GM10266 (cell line): ENCODE measurements around the gene POC1B.

ENCODE experiments used
- DNase-seq: peaks from one replicate; pipeline ENCODE4 v3.0.0; 2012; ENCODE audit errors: extremely low spot score
- CTCF ChIP-seq: IDR thresholded peaks from 2 replicates; pipeline ENCODE4 v1.5.1; 2012; ENCODE audit warnings: mild to moderate bottlenecking, low read depth; ENCODE audit not compliant: control insufficient read depth, insufficient read depth; ENCODE audit errors: missing control alignments

Gene POC1B

DNA sequence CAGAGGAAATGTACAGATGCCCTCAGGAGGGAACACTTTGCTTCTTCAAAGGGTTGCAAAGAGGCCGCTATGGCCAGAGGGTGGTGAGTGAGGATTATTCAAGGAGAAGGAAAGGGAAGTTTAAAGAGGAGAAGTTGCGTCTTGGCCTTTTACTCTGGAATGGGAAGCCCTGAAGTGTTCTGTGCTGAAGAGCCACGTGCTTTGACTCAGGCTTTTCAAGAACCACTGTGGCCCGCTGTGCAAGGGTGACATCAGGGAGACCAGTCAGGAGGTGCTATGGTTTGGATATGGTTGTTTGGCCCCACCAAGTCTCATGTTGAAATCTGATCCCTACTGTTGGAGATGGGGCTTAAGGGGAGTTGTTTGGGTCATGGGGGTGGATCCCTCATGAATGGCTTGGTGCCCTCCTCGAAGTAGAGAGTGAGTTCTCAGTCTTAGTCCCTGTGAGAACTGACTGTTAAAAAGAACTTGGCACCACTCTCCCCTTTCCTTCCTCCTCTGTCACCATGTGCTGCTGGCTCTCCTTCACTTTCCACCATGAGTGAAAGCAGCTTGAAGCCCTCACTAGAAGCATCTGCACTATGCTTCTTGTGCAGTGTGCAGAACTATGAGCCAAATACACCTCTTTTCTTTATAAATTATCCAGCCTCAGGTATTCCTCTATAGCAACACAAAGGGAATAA is 107.5 kb downstream of the POC1B start:
- no peak for DNase-seq
- TF ChIP-seq CTCF: no peak

DNA sequence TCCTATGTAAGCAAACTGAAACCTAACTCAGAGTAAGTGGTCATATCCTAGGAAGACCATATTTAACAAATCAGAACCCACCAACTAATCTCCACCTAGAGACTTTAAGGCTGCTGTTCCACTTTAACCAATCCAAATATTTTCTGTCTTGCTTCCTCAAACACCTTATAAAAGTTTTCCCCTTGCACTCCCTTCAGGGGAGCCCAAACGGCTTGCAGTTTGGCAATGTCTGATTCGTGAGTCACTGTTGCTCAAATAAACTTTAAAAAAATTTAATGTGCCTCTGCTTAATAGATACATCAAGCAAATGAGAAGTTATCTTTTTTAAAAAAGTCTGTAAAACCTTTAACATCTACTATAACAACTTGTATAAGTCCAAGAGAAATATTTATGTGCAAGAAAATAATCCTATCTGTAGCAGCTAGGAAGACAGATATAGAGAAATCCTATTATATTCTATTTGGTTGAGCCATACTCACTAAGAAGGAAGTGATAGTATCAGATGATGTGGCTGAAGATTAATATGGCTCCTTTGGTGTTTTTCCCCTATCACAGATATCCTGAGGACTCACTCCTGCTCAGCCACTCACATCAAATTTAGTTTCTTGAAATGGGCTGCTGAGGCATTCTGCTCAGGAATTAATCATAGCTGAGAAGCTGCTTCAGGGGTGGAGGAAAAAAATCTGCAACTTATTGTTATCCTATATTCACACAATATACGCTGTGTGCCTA is 108.4 kb downstream of the POC1B start:
- DNase-seq: no peak

GRCh38 chr12:89416049-89416792 is 109.6 kb downstream of the POC1B start:
- no peak for TF ChIP-seq CTCF
- no peak for DNase-seq

More for the DNA sequence above, 108.4 kb downstream of the POC1B start:
- TF ChIP-seq CTCF: no peak

- TF ChIP-seq CTCF: no peak
- DNase-seq: no peak
These were observed 111.0 kb downstream of the POC1B start for GRCh38 chr12:89414851-89415250.

DNA sequence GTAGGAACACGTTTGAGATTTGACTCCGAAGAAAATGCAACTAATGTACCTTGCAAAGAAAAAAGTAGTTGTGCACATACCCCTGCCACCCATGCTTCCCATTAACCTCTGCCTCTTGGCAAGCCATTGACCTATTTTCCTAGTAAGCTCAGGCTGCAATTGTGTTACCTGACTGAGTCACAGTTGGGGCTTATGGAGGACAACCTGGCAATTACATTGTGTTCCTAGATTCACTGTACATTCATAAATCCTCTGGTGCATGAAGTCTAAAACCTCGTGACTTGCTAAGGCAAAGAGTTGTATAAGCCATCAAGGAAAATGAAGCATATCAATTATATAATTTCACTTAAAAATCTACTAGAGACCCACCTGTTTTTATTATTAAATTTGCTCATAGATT is 111.5 kb downstream of the POC1B start:
- TF ChIP-seq CTCF: no peak
- no peak for DNase-seq

DNA sequence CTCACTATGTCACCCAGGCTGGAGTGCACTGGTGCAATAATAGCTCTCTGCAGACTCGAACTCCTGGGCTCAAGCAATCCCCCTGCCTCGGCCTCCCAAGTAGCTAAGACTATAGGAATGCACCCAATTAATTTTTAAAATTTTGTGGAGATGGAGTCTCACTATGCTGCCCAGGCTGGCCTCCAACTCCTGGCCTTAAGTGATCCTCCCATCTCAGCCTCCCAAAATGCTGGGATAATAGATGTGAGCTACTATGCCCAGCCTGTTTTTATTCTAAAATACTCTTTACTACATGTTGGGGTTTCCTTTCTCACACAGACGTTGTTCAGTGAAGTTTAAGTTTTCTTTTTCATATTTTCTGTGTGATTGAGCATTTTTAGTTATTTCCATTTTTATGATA is 112.6 kb downstream of the POC1B start:
- no peak for TF ChIP-seq CTCF
- DNase-seq: no peak
